ENCODE data around the gene TAAR8. TPM values are rescaled to one million over a fixed set of nuclear protein-coding genes. Genes with fewer than 3 reads are reported as not detected.
"Not testable (repeated sequence)": the region's sequence is repeated elsewhere in the genome, so short reads cannot be mapped to it uniquely, and the experiment has no call there.

Gene TAAR8
- total RNA-seq, 1 donor from 2014 or later = not detected

- DNase-seq (ENCODE audit: low spot score) = no peak
- Mint-ChIP-seq H3K4me1 (ENCODE audit: low read depth) (no peaks in the 10 kb centered on the region), H3K27ac (no peak overlapping the region), H3K27me3 (ENCODE audit: insufficient read depth) (peaks cover 9% of the 10 kb centered on the region), H3K36me3 (ENCODE audit: low read depth) (no peaks in the 10 kb centered on the region), H3K9me3 (no peaks in the 10 kb centered on the region), H3K4me3 (no peak overlapping the region)
- intact Hi-C loops (cut with micrococcal nuclease) = no loop called here
Measured at GRCh38 chr6:132567566-132567965, 15.1 kb downstream of the TAAR8 start.

- no peak overlapping the region for H3K27ac Mint-ChIP-seq
- peaks cover 9% of the 10 kb centered on the region for H3K27me3 Mint-ChIP-seq (ENCODE audit: insufficient read depth)
- H3K4me1 Mint-ChIP-seq (ENCODE audit: low read depth) = no peaks in the 10 kb centered on the region
- intact Hi-C loops (cut with micrococcal nuclease) = no loop called here
- no peaks in the 10 kb centered on the region for H3K36me3 Mint-ChIP-seq (ENCODE audit: low read depth)
- no peak for DNase-seq (ENCODE audit: low spot score)
- H3K9me3 Mint-ChIP-seq = no peaks in the 10 kb centered on the region
- H3K4me3 Mint-ChIP-seq = no peak overlapping the region
Measured at GRCh38 chr6:132568611-132569010, 16.1 kb downstream of the TAAR8 start.

- no peaks in the 10 kb centered on the region for H3K9me3 Mint-ChIP-seq
- H3K27me3 Mint-ChIP-seq (ENCODE audit: insufficient read depth) = peaks cover 11% of the 10 kb centered on the region
- no peak overlapping the region for H3K27ac Mint-ChIP-seq
- H3K4me3 Mint-ChIP-seq = no peak overlapping the region
- DNase-seq (ENCODE audit: low spot score) = no peak
- H3K4me1 Mint-ChIP-seq (ENCODE audit: low read depth) = no peaks in the 10 kb centered on the region
- intact Hi-C loops (cut with micrococcal nuclease) = no loop called here
- no peaks in the 10 kb centered on the region for H3K36me3 Mint-ChIP-seq (ENCODE audit: low read depth)
Measured at GRCh38 chr6:132569170-132569569, 16.7 kb downstream of the TAAR8 start.

- H3K9me3 Mint-ChIP-seq = no peaks in the 10 kb centered on the region
- no peak within 1 kb of the TSS for H3K27ac Mint-ChIP-seq
- no peak within 1 kb of the TSS for H3K4me3 Mint-ChIP-seq
- intact Hi-C loops (cut with micrococcal nuclease) = no loop called here
- H3K36me3 Mint-ChIP-seq (ENCODE audit: low read depth) = no peaks in the 10 kb centered on the region
- peaks cover 11% of the 10 kb centered on the region for H3K27me3 Mint-ChIP-seq (ENCODE audit: insufficient read depth)
- H3K4me1 Mint-ChIP-seq (ENCODE audit: low read depth) = no peaks in the 10 kb centered on the region
- no peak for DNase-seq (ENCODE audit: low spot score)
Measured at GRCh38 chr6:132570221-132570777, 17.8 kb downstream of the TAAR8 start, which contains the start of gene TAAR6. TSS of gene TAAR6 (plus strand) at chr6:132570322. CDS start at chr6:132570322, 0 bp downstream.

- Mint-ChIP-seq H3K4me1 (ENCODE audit: low read depth) (no peaks in the 10 kb centered on the region), H3K36me3 (ENCODE audit: low read depth) (no peaks in the 10 kb centered on the region), H3K27me3 (ENCODE audit: insufficient read depth) (peaks cover 15% of the 10 kb centered on the region), H3K9me3 (no peaks in the 10 kb centered on the region), H3K4me3 (no peak overlapping the region), H3K27ac (no peak overlapping the region)
- intact Hi-C loops (cut with micrococcal nuclease) = no loop called here
- no peak for DNase-seq (ENCODE audit: low spot score)
Measured at GRCh38 chr6:132571774-132572173, 19.3 kb downstream of the TAAR8 start.

- Mint-ChIP-seq H3K4me1 (ENCODE audit: low read depth) (no peaks in the 10 kb centered on the region), H3K4me3 (no peak overlapping the region), H3K27ac (no peak overlapping the region), H3K27me3 (ENCODE audit: insufficient read depth) (no peaks in the 10 kb centered on the region), H3K9me3 (no peaks in the 10 kb centered on the region), H3K36me3 (ENCODE audit: low read depth) (no peaks in the 10 kb centered on the region)
- intact Hi-C loops (cut with micrococcal nuclease) = no loop called here
- DNase-seq (ENCODE audit: low spot score) = no peak
Measured at GRCh38 chr6:132584698-132585097, 32.2 kb downstream of the TAAR8 start.

GRCh38 chr6:132587424-132587823 is 35.0 kb downstream of the TAAR8 start:
- Mint-ChIP-seq H3K27ac (no peak overlapping the region), H3K27me3 (ENCODE audit: insufficient read depth) (peaks cover 2% of the 10 kb centered on the region), H3K9me3 (no peaks in the 10 kb centered on the region), H3K4me1 (ENCODE audit: low read depth) (no peaks in the 10 kb centered on the region), H3K4me3 (no peak overlapping the region), H3K36me3 (ENCODE audit: low read depth) (no peaks in the 10 kb centered on the region)
- intact Hi-C loops (cut with micrococcal nuclease) = no loop called here
- DNase-seq (ENCODE audit: low spot score) = no peak

- Mint-ChIP-seq H3K4me1 (ENCODE audit: low read depth) (no peaks in the 10 kb centered on the region), H3K27ac (no peak within 1 kb of the TSS), H3K4me3 (no peak within 1 kb of the TSS), H3K9me3 (no peaks in the 10 kb centered on the region), H3K36me3 (ENCODE audit: low read depth) (no peaks in the 10 kb centered on the region), H3K27me3 (ENCODE audit: insufficient read depth) (peaks cover 4% of the 10 kb centered on the region)
- no peak for DNase-seq (ENCODE audit: low spot score)
- intact Hi-C loops (cut with micrococcal nuclease) = no loop called here
Measured at GRCh38 chr6:132589454-132589853, 37.0 kb downstream of the TAAR8 start, which contains the start of gene TAAR5. TSS of gene TAAR5 (minus strand) at chr6:132589741. CDS start at chr6:132589686, 55 bp downstream.

GRCh38 chr6:132590362-132590761 is 37.9 kb downstream of the TAAR8 start:
- H3K9me3 Mint-ChIP-seq = no peaks in the 10 kb centered on the region
- intact Hi-C loops (cut with micrococcal nuclease) = no loop called here
- H3K4me1 Mint-ChIP-seq (ENCODE audit: low read depth) = no peaks in the 10 kb centered on the region
- H3K4me3 Mint-ChIP-seq = no peak overlapping the region
- no peaks in the 10 kb centered on the region for H3K36me3 Mint-ChIP-seq (ENCODE audit: low read depth)
- peaks cover 7% of the 10 kb centered on the region for H3K27me3 Mint-ChIP-seq (ENCODE audit: insufficient read depth)
- DNase-seq (ENCODE audit: low spot score) = no peak
- H3K27ac Mint-ChIP-seq = no peak overlapping the region

GRCh38 chr6:132592855-132593254 is 40.4 kb downstream of the TAAR8 start:
- no peaks in the 10 kb centered on the region for H3K4me1 Mint-ChIP-seq (ENCODE audit: low read depth)

GRCh38 chr6:132596201-132596600 is 43.7 kb downstream of the TAAR8 start:
- intact Hi-C loops (cut with micrococcal nuclease) = no loop called here
- Mint-ChIP-seq H3K36me3 (ENCODE audit: low read depth) (no peaks in the 10 kb centered on the region), H3K4me1 (ENCODE audit: low read depth) (no peaks in the 10 kb centered on the region), H3K4me3 (no peak overlapping the region), H3K27me3 (ENCODE audit: insufficient read depth) (peaks cover 18% of the 10 kb centered on the region), H3K27ac (no peak overlapping the region), H3K9me3 (no peaks in the 10 kb centered on the region)
- no peak for DNase-seq (ENCODE audit: low spot score)

More at GRCh38 chr6:132592855-132593254, 40.4 kb downstream of the TAAR8 start:
- DNase-seq (ENCODE audit: low spot score) = no peak
- H3K4me3 Mint-ChIP-seq = no peak overlapping the region
- no peaks in the 10 kb centered on the region for H3K36me3 Mint-ChIP-seq (ENCODE audit: low read depth)
- H3K27ac Mint-ChIP-seq = no peak overlapping the region
- no peaks in the 10 kb centered on the region for H3K9me3 Mint-ChIP-seq
- intact Hi-C loops (cut with micrococcal nuclease) = no loop called here
- H3K27me3 Mint-ChIP-seq (ENCODE audit: insufficient read depth) = peaks cover 10% of the 10 kb centered on the region

GRCh38 chr6:132598473-132598872 is 46.0 kb downstream of the TAAR8 start:
- no peak overlapping the region for H3K27ac Mint-ChIP-seq
- no peaks in the 10 kb centered on the region for H3K9me3 Mint-ChIP-seq
- intact Hi-C loops (cut with micrococcal nuclease) = no loop called here
- no peak for DNase-seq (ENCODE audit: low spot score)
- H3K27me3 Mint-ChIP-seq (ENCODE audit: insufficient read depth) = peaks cover 14% of the 10 kb centered on the region
- no peaks in the 10 kb centered on the region for H3K4me1 Mint-ChIP-seq (ENCODE audit: low read depth)
- no peaks in the 10 kb centered on the region for H3K36me3 Mint-ChIP-seq (ENCODE audit: low read depth)
- no peak overlapping the region for H3K4me3 Mint-ChIP-seq

- H3K4me3 Mint-ChIP-seq; H3K27ac Mint-ChIP-seq; H3K9me3 Mint-ChIP-seq; intact Hi-C loops (cut with micrococcal nuclease); DNase-seq (ENCODE audit: low spot score); H3K4me1 Mint-ChIP-seq (ENCODE audit: low read depth); H3K36me3 Mint-ChIP-seq (ENCODE audit: low read depth): not testable (repeated sequence)
- H3K27me3 Mint-ChIP-seq (ENCODE audit: insufficient read depth) = peaks cover 16% of the 10 kb centered on the region
Measured at GRCh38 chr6:132600900-132601299, 48.4 kb downstream of the TAAR8 start.
